Measurements from ENCODE around the gene TMTC2.

Gene TMTC2

DNA sequence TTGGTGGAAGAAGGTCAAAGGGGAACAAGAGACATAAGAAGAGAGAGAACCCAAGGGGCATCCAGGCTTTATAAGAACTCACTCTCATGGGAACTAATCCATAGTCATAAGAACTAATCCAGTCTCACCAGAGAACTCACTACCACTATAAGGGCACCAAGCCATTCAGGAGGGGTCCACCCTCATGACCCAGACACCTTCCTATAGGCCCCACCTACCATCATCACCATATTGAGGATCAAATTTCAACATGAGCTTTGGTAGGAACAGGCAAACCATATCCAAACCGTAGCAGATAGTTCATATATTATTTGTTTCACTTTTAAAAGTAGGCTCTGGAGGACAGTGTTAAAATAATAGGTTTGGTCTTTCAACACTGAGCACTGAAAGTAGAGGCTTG lies 350.1 kb downstream of the TMTC2 start:
- no peak for DNase-seq

DNA sequence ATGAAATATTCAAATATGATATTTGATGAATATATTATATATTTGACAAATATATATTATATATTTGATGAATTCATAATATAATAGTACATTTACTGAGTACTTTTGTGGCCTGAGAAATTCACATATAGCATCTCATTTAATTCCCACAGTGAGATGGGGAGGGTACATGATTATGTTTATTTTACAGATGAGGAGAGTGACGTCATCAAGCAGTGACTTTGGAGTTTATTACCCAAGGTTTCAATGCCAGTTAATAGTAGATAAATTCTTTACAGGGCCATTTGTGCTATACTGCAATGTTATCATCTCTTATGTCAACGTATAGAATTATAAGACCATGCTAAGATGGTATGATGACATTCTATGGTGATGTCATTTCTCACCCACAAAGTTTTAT lies 352.7 kb downstream of the TMTC2 start:
- no peak for DNase-seq

DNA sequence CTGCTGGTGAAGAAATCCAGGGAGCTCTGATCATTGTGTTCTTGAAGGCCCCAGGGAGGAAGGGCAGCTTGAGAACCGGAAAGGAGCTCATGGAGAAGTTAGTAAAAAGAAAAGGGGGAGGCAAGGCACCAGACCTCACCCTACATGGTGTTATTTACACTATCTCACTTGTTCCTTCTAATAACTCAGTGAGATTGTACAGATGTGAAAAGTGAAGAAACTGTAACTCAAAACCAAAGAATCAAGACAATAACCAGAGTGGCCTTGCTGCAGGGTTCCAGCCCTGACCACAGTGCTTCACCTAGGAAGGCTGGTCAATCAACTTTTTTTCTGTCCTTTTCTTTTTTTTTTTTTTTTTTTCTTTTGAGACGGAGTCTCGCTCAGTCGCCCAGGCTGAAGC lies 353.6 kb downstream of the TMTC2 start:
- no peak for DNase-seq

- DNase-seq, result no peak
These were observed 354.3 kb downstream of the TMTC2 start for GRCh38 chr12:83040991-83041390.

GRCh38 chr12:83042441-83043200 lies 355.9 kb downstream of the TMTC2 start:
- DNase-seq, result no peak

GRCh38 chr12:83044736-83045135 lies 358.0 kb downstream of the TMTC2 start:
- no peak for DNase-seq

DNA sequence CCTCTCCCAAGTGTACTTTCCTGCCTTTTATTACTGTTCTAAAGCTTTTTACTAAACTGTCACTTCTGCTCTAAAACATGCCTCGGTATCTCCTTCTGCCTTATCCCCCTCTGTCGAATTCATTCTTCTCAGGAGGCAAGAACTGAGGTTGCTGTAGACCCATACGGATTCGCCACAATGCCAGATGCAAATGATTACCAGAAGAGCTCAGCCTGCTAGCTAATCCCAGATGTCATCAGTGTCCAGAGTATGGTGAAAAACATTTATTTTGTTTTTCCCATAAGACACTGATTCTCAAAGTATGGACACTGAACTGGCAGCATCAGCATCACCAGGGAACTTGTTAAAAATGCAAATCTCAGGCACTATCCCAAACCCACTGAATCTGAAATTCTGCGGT lies 359.3 kb downstream of the TMTC2 start:
- no peak for DNase-seq

DNA sequence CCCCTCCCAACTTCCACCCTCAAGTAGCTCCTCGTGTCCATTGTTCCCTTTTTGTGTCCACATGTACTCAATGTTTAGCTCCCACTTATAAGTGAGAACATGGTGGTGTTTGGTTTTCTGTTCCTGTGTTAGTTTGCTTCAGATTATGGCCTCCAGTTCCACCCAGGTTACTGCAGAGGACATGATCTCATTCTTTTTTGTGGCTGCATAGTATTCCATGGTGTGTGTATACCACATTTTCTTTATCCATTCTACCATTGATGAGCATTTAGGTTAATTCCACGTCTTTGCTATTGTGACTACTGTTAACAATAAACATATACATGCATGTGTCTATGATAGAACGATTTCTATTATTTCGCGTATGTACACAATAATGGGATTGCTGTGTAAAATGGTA lies 362.6 kb downstream of the TMTC2 start:
- DNase-seq, result no peak

DNA sequence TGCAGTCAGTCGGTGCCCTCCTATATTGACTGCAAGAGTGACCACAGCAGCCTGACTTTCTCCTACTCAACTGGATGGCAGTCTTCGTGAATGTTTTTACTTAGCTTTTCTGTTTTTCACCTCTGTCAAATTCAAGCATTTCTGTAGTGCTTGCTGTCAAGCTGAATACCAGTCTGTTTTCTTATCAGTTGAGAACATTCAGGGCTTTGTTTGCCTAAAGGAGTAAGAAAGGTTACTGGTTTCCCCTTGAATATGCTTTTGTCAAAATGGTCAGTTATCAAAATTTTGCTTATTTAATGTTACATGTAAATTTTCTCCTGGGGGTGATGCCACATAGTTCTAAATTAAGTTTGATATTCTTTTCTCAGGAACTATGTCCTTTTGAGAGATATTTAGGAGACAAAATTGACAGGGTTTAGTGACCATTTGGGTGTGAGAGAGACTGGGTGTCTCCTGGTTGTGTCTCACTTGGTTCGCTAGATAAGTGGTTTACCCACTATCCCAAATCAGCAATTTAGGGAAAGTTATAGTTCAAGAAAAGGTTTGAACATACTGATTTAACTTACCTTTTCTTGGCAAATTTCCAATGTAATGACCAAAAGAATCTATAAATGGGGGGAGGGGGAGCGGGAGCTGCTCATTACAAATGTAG lies 366.3 kb downstream of the TMTC2 start:
- no peak for DNase-seq

DNA sequence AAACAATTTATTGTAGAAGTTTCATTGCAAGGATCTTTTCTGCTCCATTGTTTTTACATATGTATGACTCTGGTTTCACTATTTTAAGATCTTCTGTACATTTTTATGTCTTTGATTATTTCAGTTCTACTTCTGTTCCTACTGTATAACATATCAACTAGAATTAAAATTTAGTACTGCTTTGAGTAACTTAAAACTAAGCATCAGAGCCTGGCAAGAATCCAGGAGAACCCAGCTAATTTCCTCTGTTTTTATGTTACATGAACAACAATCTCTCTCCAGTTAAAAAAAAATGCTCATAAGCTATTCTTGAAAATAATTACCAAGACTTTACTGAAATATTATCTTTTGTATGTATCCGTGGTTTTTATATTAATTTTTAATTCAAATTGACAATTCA lies 370.7 kb downstream of the TMTC2 start:
- DNase-seq, result no peak

- no peak for DNase-seq
These were observed 372.4 kb downstream of the TMTC2 start for GRCh38 chr12:83059107-83059506.

GRCh38 chr12:83065562-83065961 lies 378.9 kb downstream of the TMTC2 start:
- DNase-seq, result no peak

DNA sequence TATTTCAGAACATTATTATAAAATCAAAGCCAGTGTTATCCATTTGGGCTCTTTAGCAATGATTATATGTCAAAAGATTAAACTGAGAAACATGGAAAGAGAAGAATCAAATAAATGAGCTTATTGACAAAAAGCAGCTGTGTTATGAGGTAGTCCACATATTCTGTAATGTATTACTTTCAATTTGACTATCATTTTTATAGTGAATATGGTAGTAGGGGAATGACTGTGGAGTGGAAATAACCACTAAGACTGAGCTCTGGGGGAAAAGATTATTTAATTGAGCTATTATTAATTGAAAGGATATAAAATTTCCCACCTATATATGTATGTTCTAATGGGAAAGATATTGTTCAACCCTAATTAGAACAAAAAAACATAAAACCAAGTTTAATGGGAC lies 381.3 kb downstream of the TMTC2 start:
- DNase-seq, result no peak

DNA sequence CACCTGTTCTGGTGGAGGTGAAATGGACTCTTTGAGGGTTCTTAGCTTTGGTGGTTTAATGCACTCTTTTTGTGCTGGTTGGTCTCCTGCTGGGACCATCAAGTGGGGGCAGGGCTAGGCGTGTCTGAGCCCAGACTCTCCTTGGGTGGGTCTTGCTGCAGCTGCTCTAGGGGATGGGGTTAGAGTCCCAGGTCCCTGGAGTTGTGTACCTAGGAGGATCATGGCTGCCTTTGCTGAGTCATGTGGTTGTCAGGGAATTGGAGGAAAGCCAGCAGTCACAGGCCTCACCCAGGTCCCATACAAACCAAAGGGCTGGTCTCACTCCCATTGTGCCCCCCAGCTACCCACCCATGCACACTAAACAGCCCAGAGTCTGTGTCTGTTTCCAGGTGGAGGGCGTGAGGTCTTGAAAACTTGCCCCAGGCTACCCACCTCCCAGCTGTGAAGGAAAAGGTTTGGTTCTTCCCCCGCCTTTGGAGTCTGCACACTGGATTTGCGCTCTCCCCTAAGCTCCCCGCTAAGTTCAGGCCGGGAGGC lies 387.7 kb downstream of the TMTC2 start:
- no peak for DNase-seq

- DNase-seq, result no peak
These were observed 388.8 kb downstream of the TMTC2 start for GRCh38 chr12:83075471-83075870.

GRCh38 chr12:83077041-83077440 lies 390.3 kb downstream of the TMTC2 start:
- DNase-seq, result no peak

GRCh38 chr12:83082690-83083276 lies 396.1 kb downstream of the TMTC2 start:
- no peak for DNase-seq

DNA sequence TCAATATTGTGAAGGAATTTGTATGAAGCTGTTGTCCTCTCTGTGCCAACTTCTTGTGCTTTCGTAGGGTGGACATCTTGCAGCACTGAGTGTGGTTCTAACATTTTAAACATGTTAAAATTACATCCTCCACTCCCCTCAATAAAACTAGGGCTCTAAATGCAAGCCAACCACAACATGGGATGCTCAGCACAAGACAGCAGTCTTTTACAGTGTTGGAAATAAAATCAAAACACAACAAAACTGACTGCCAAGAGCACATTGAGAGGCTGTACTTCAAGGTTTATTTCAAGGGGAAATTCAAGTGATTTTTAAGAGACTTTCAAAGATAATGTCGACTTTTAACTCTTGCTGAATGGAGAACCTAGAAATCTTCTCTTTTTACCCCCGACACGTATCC lies 396.9 kb downstream of the TMTC2 start:
- DNase-seq, result no peak

DNA sequence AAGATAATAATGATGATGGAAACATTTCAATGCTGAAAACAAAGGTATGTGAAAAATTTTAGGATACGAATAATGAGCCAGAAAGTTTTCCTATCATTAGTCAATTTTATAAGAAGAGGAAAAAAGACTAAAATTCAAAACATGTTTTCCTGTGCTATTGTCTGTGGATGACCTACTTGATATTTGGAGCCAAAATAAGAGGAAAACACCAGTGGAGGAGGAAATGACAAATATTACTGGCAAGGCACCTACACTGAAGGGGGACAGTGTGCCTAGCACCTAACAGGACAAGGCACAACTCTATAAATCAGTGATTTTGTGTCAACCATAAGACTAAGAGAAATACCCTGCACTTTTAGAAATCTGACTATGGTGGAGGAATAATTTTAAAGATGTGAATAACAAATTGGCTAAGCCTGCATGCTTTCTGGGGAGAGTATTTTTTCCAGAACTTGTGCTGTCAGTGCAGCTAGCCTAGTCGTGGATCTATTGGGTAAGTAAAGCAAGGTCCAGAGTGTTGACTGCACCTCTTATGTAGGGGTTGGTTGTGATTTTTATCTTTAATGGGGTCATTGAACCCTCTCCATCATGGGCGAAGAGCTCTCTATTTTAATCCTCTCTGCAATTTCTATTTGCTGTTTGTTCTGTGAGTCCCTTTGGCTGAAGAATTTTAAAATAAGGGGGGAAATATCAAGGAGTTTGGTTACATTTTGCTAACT lies 398.0 kb downstream of the TMTC2 start:
- no peak for DNase-seq

DNA sequence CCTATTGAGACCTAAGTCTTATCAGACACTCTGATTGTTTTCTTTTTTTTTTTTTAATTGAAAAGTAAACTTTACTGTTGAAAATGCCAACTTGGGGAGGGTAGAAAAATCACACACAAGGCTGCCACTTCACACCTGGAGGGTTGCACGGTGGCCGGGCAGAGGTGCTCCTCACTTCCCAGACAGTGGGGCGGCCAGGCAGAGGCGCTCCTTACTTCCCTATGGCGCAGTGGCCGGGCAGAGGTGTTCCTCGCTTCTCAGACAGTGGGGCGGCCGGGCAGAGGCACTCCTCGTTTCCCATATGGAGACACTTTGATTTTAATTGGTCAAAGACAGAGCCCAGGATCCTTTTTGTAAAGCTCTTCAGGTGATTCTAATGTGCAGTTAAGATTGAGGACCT lies 399.3 kb downstream of the TMTC2 start:
- no peak for DNase-seq

GRCh38 chr12:83089575-83089974 lies 402.9 kb downstream of the TMTC2 start:
- DNase-seq, result no peak

GRCh38 chr12:83092129-83092528 lies 405.4 kb downstream of the TMTC2 start:
- DNase-seq, result no peak

DNA sequence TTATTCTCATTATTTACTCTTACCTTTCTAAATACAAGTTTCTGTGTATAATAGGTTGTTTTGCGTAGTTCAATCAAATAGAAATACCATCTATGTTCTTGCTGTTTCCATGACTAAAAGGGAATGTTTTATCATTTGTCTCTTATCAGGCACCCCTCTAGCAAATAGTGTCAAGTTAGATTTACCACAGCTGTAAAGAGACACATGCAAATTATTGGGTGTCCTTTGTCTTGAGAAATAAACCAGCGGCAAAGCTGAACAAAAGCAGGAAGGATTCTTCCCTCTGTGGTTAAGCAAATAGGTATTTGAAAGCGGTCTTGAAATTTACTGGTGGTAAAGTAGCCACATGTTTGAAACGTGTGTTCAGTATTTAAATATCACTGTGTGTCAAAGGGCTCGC lies 405.9 kb downstream of the TMTC2 start:
- DNase-seq, result no peak

- DNase-seq, result no peak
These were observed 406.7 kb downstream of the TMTC2 start for GRCh38 chr12:83093426-83093825.

Measured in activated CD4-positive, alpha-beta T cell treated with anti-CD3 and anti-CD28 coated beads, Interleukin-2, amount 50 U/mL, for 1 hour (primary cell).